ENCODE data around the gene LDAH.
A peak's percentile ranks its signal among the peaks of the same experiment; 100 is the strongest.

LDAH gene

DNA sequence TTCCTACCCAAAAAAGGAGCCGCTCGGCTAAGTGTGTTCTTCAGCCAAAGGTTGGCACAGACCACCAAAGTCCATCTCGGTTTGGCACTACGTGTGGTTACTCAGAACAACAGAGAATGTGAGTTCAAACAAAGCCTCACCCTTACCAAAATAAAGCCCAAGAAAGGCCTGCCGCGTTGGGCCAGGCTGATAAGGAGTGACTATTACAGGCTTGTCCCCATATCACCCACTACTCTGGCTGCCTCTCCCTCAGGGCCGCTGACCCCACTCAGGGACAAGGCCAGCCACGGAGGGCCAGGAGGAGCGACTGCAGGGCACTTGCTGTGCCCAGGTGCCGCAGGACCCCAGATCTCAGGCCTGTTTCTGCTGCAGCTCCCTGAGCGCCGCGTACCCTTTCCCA lies 185.8 kb downstream of the LDAH start:
- DNase-seq (ENCODE audit: low spot score): no peak

DNA sequence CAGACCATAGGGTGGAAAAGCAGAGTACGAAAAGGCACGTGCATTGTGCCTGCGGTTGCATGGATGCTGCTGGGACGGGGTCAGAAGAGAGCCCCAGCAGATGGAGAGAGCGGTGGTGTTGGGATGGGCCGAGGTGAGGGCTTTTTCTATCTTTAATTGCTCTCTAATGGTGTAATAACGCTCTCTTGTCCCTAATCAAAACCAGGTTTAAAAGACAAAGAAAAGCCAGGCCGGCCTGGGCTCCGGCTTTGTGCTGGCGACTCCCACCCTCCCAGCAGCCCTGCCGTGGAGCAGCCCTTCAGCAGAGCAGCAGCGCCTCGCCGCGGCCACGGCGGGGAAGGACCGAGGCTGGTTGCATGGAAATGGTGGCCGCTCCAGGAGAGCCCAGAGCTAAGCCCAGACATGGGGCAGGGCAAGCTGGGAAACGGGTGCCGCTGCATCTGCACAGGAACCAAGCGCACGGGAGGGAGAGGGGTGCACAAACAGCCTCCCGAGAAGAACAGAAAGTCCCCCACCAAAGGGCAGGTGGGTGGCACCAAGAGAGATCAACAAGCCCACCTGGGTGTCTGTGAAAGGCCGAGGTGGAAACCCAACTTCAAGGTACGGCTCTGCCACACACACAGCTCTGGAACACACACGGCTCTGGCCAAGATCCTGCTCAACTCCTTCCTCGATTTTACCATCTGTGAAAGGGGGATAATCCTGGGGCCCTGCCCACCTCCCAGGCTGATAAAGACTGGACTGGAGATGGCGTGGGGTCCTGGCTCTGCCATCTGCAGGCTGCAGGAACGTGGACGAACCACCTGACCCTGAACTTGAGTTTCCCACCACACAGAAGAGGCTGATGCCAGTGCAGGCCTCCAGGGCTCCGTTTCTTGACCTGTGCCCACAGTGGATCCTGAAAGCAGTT lies 187.0 kb downstream of the LDAH start:
- DNase-seq (ENCODE audit: low spot score): peak; percentile 96

- DNase-seq (ENCODE audit: low spot score): no peak
Observed at GRCh38 chr2:20635113-20635510, 187.8 kb downstream of the LDAH start.

DNA sequence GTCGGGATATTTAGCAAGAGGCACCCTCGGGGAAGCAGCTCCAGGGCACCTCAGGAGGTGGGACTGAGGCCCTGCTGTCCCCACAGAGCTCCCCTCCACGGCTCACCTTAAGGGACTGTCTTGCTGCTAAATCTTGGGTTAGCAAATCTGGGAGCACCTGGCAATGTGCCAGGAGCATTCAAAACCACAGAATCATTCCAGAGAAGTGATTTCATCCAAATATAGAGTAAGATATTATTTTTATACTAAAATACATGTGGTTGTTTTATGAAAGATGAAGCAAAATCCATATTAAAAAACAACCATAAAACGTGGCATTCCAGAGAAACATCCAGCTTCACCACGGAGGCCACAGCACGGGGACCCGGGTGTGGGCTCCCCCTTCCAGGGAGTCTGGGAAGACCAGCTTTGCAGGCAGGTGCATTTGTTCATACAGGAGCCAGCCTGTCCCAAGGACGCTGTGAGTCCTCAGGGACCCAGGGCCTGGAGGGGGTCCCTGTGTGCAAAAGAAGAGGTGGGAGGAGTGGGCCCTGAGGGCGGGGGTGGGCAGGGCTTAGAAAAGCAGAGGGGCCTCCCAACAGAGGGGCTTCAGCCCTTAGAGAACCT lies 188.3 kb downstream of the LDAH start:
- DNase-seq (ENCODE audit: low spot score): peak; percentile 52
